ENCODE results near the gene PAIP2. TPM values are rescaled to one million over a fixed set of nuclear protein-coding genes. Genes with fewer than 3 reads are reported as not detected.

The PAIP2 gene
- total RNA-seq, 2 experiments from 2014 or later: 110 to 113 TPM

- TF ChIP-seq, protein P1, sequence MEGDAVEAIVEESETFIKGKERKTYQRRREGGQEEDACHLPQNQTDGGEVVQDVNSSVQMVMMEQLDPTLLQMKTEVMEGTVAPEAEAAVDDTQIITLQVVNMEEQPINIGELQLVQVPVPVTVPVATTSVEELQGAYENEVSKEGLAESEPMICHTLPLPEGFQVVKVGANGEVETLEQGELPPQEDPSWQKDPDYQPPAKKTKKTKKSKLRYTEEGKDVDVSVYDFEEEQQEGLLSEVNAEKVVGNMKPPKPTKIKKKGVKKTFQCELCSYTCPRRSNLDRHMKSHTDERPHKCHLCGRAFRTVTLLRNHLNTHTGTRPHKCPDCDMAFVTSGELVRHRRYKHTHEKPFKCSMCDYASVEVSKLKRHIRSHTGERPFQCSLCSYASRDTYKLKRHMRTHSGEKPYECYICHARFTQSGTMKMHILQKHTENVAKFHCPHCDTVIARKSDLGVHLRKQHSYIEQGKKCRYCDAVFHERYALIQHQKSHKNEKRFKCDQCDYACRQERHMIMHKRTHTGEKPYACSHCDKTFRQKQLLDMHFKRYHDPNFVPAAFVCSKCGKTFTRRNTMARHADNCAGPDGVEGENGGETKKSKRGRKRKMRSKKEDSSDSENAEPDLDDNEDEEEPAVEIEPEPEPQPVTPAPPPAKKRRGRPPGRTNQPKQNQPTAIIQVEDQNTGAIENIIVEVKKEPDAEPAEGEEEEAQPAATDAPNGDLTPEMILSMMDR (IDR thresholded peaks at IDR 0.05): no peak
- DNase-seq (peak; percentile 43), ATAC-seq (no peak)
- intact Hi-C loops (cut with micrococcal nuclease): loop anchor here (2.0 to 5.0 kb wide), 2 partner anchors 45 to 97 kb away; partner anchors contain the start of gene PAIP2
- H3K9me3 Mint-ChIP-seq: no peaks in the 10 kb centered on the region
- peaks cover 47% of the 10 kb centered on the region for H3K36me3 Mint-ChIP-seq (ENCODE audit: low read depth)
- peak overlapping the region; percentile 98 for H3K27ac Mint-ChIP-seq
- no peaks in the 10 kb centered on the region for H3K27me3 Mint-ChIP-seq
- CTCF ChIA-PET: interaction anchor here (1.1 kb wide), 1 partner anchor 20 kb away, joined by 3 read pairs; no protein-coding TSS in a partner anchor
- H3K4me1 Mint-ChIP-seq (ENCODE audit: low read depth): peaks cover 49% of the 10 kb centered on the region
- POLR2A ChIA-PET: interaction anchor here (1.3 to 30.1 kb wide), 9 partner anchors 9 to 96 kb away, joined by 3 to 384 read pairs (median 14); partner anchors contain the start of genes MZB1 and PAIP2
- H3K4me3 Mint-ChIP-seq: peak overlapping the region; percentile 99
Measured at GRCh38 chr5:139295346-139296057, 46.2 kb upstream of the PAIP2 start.

GRCh38 chr5:139296198-139296597 is 45.5 kb upstream of the PAIP2 start:
- peaks cover 45% of the 10 kb centered on the region for H3K36me3 Mint-ChIP-seq (ENCODE audit: low read depth)

DNA sequence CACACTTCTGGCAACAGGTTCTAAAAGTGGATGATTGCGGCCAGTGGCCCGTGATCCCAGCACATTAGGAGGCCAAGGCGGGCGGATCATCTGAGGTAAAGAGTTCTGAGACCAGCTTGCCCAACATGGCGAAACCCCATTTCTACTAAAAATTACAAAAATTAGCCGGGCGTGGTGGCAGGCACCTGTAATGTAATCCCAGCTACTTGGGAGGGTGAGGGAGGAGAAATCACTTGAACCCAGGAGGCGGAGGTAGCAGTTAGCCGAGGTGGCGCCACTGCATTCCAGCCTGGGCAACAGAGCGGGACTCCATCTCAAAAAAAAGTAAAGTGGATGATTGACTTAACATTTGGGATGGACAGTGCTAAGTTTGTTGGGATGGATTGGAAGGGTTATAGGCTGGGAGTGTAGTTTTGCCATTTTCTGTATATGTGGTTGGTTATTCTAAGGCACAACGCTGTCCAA is 44.8 kb upstream of the PAIP2 start:
- DNase-seq (no peak), ATAC-seq (no peak)
- ChIA-PET POLR2A (interaction anchor here (0.6 to 30.1 kb wide), 10 partner anchors 8 to 451 kb away, joined by 3 to 384 read pairs (median 5); partner anchors contain the start of gene PAIP2), CTCF (interaction anchor here (0.9 to 1.6 kb wide), 5 partner anchors 10 to 46 kb away, joined by 3 to 4 read pairs (median 4); partner anchors contain the start of gene PAIP2)
- H3K4me1 Mint-ChIP-seq (ENCODE audit: low read depth): peaks cover 58% of the 10 kb centered on the region
- H3K27ac Mint-ChIP-seq: peak overlapping the region; percentile 62
- intact Hi-C loops (cut with micrococcal nuclease): loop anchor here (2.0 to 5.0 kb wide), 2 partner anchors 44 to 95 kb away; partner anchors contain the start of gene PAIP2
- no peaks in the 10 kb centered on the region for H3K27me3 Mint-ChIP-seq
- H3K4me3 Mint-ChIP-seq: peak overlapping the region; percentile 99
- TF ChIP-seq, protein P1 (IDR thresholded peaks at IDR 0.05): no peak
- no peaks in the 10 kb centered on the region for H3K9me3 Mint-ChIP-seq
- peaks cover 49% of the 10 kb centered on the region for H3K36me3 Mint-ChIP-seq (ENCODE audit: low read depth)

More at GRCh38 chr5:139296198-139296597, 45.5 kb upstream of the PAIP2 start:
- intact Hi-C loops (cut with micrococcal nuclease): loop anchor here (2.0 to 5.0 kb wide), 2 partner anchors 45 to 96 kb away; partner anchors contain the start of gene PAIP2
- ChIA-PET POLR2A (interaction anchor here (0.6 to 30.1 kb wide), 6 partner anchors 9 to 452 kb away, joined by 3 to 384 read pairs (median 10); partner anchors contain the start of gene PAIP2), CTCF (interaction anchor here (1.5 to 1.6 kb wide), 2 partner anchors 11 to 27 kb away, joined by 3 to 4 read pairs; no protein-coding TSS in a partner anchor)
- ATAC-seq (no peak), DNase-seq (no peak)
- TF ChIP-seq, protein P1 (IDR thresholded peaks at IDR 0.05): no peak
- Mint-ChIP-seq H3K9me3 (no peaks in the 10 kb centered on the region), H3K4me1 (ENCODE audit: low read depth) (peaks cover 52% of the 10 kb centered on the region), H3K4me3 (peak overlapping the region; percentile 99), H3K27me3 (no peaks in the 10 kb centered on the region), H3K27ac (peak overlapping the region; percentile 62)

DNA sequence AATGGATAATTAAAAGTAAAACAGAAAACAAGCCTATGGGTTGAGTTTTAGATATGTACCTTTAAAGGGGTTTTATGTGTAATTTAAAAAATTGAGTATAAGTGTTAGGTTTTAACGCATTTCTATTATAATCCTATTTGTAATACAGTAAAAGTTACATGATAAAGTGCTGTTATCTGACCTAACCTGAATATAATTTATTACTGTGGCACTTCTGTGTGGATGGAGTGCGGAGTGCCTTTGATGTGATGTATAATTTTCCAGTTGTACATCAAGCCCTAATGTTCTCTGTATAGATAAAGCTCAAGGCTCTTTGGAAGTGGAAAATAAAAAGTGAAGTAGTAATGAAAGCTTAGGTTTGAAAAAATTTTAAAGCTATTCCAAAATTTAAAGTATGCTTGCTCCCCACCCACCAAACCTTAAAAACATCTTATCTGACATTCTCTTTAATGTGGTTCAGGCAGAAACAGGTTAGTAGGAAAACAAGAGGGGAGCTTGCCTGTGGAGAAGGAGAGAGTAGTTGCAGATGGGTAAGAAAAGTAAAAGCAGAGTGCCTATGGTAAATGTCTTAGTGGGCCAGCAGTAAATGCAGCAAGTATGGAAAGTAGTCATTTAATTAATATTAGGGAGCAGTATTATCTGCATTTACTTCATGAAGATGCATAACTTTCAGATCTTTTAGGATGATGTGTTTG is 44.1 kb upstream of the PAIP2 start:
- Mint-ChIP-seq H3K36me3 (ENCODE audit: low read depth) (peaks cover 48% of the 10 kb centered on the region), H3K4me1 (ENCODE audit: low read depth) (peaks cover 63% of the 10 kb centered on the region), H3K27ac (peak overlapping the region; percentile 62), H3K27me3 (no peaks in the 10 kb centered on the region), H3K4me3 (peak overlapping the region; percentile 1), H3K9me3 (no peaks in the 10 kb centered on the region)
- intact Hi-C loops (cut with micrococcal nuclease): loop anchor here (2.0 to 5.0 kb wide), 2 partner anchors 43 to 95 kb away; partner anchors contain the start of gene PAIP2
- POLR2A ChIA-PET: interaction anchor here (0.6 to 30.1 kb wide), 9 partner anchors 7 to 401 kb away, joined by 3 to 384 read pairs (median 4); no protein-coding TSS in a partner anchor
- CTCF ChIA-PET: interaction anchor here (0.9 to 1.6 kb wide), 5 partner anchors 9 to 47 kb away, joined by 3 to 4 read pairs (median 4); partner anchors contain the start of gene PAIP2
- ATAC-seq (no peak), DNase-seq (no peak)
- TF ChIP-seq, protein P1 (IDR thresholded peaks at IDR 0.05): no peak

Data from activated CD8-positive, alpha-beta T cell treated with anti-CD3 and anti-CD28 coated beads for 36 hours (primary cell).